ENCODE results near the gene CARMIL3.
A peak's percentile ranks its signal among the peaks of the same experiment; 100 is the strongest.
"Not testable (repeated sequence)": the region's sequence is repeated elsewhere in the genome, so short reads cannot be mapped to it uniquely, and the experiment has no call there.

The CARMIL3 gene

DNA sequence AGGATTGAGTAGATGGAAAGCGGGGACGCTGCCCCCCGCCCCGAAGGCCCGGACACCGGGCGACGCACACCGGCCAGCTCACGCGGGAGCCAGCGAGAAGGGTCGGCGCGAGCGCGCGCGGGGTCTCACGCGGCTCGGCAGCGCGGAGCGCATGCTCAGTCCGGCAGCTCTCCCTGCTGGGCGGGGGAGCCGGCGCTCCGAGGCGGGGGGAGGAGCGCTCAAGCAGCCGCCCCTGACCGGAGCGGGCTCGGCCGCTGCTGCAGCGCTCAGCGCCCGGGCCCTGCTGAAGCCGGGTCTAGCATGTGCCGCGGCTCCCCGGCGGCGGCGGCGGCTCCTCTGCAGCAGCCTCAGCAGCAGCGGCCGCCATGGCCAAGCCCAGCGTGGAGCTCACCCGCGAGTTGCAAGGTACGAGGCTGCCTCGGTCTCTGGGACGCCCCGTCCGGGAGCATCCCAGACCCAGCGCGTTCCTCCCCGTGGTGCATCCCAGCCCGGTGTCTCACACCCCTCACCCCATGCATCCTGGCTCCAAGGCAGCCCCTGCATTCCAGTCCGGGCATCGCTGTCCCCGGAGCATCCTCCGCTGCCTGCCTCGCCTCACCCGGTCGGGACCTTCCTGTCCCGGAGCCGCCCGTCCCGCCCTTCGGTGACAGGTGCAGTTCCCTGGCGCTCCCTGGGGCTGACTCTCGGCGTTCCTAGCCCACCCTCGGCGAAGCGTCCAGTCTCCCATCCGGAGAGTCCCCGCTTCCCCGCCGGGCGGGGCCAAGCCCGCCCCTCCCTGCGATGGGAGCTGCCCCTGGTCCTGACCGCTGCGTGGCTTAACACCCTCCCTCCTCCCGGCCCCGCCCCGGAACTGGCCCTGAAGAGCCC is at the start of gene CARMIL3:
Gene CARMIL3, plus strand, starts transcription at position 221 of the 867 bp plus-strand sequence. Its CDS starts 145 bp downstream, at position 366.
- no peak for DNase-seq (ENCODE audit: low read depth)

DNA sequence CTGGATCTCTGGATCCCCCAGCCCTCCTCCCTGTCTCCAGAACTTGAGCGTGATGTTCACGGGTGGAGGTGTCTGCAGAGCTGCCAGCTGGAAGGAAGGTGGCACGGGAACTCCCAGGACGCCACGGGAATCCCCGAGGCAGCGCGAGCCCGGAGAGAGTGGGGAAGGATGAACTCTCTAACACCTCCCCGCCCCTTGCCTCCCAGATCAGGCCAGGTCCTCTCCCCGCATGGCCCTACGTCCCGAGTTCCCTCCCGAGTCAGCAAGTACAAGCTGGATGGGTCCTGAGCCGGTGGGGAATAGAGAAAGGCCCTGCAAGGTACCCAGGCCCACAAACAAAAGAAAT is 45.4 kb upstream of the CARMIL3 start:
- not testable (repeated sequence) for DNase-seq (ENCODE audit: low read depth)

GRCh38 chr14:24006817-24007652 is 44.8 kb upstream of the CARMIL3 start:
- DNase-seq (ENCODE audit: low read depth): not testable (repeated sequence)

DNA sequence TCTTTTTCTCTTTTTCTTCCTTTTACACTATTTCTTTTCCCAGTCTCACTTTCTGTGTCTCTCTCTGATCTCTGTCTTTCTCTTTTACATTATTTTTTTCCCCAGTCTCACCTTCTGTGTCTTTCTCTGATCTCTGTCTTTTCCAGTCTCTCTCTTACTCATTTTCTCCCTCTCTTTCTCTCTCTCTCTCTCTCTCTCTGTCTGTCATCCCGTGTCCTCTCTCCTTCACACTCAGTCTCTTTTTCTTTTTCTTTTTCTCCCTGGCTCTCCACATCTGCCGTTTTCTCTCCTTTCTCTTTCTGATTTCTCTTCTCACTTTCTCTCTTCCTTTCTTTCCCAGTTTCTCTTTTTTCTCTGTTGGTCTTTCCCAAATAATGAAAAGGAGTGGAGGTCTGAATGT is 40.8 kb upstream of the CARMIL3 start:
- DNase-seq (ENCODE audit: low read depth): no peak

GRCh38 chr14:24012726-24013273 is 39.0 kb upstream of the CARMIL3 start:
- DNase-seq (ENCODE audit: low read depth): not testable (repeated sequence)

DNA sequence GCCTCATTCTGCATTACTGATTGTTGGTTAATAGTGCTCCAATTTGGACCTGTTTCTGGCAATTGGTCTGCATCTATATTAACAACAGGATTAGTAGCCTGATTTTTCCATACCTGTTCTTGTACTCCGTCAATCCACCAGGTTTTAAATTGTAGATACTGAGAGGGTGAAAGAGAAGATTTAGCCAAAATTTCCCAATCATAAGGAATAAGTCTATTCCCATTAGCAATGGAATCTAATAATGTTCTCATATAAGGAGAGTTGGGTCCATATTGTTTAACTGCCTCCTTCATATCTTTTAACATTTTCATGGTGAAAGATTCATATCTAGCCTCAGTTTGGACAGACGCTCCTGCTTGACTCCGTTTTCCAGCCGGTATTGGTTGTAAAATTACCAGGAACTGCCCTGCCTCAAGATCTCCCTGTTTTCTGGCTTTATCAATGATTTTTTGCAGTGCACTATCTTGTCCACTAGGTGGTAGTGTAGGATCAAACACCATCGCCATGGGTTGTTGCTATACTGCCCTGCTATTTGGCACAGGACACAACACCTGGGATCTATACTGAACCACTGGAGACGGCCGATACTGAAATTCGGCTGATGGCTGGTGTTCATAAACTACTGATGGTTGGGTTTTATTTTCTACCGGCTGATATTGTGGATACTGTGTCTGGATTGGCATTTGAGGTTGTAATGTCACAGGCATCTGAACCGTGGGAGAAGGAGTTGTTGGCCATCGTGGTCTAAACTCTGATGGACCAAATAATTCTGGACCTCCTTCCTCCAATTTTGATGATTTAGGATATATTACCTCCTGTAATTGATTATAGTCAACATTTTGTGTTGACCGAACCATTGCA is 37.9 kb upstream of the CARMIL3 start:
- peak; percentile 46 for DNase-seq (ENCODE audit: low read depth)

GRCh38 chr14:24015745-24016144 is 36.1 kb upstream of the CARMIL3 start:
- not testable (repeated sequence) for DNase-seq (ENCODE audit: low read depth)

- not testable (repeated sequence) for DNase-seq (ENCODE audit: low read depth)
These were observed 32.8 kb upstream of the CARMIL3 start for GRCh38 chr14:24018978-24019377.

- DNase-seq (ENCODE audit: low read depth): not testable (repeated sequence)
These were observed 31.9 kb upstream of the CARMIL3 start for GRCh38 chr14:24019944-24020343.

DNA sequence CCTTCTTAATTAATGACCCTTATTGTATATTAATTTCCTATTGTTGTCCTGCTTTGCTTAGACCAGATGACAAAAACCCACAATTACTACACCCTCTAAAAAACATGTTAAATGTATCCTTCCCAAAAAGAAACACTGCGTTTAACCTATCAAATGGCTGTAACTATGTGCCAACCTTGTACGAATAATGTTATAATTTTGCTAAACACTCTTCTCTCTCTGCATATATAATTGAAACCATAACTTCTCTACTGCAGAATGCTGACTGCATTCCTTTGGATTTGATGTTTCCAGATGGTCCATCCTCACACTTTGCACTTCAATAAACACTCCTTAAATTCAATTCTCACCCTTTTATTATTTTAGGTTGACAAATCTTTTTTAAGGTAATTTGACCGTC is 31.3 kb upstream of the CARMIL3 start:
- not testable (repeated sequence) for DNase-seq (ENCODE audit: low read depth)

DNA sequence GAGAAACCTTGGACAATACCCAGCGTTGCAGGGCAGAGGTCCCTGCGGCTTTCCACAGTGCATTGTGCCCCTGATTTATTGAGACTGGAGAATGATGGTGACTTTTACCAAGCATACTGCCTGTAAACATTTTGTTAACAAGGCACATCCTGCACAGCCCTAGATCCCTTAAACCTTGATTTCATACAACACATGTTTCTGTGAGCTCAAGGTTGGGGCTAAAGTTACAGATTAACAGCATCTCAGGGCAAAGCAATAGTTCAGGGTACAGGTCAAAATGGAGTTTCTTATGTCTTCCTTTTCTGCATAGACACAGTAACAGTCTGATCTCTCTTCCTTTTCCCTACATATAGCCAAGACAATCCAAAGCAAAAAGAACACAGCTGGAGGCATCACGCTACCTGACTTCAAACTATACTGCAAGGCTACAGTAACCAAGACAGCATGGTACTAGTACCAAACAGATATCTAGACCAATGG is 26.8 kb upstream of the CARMIL3 start:
- not testable (repeated sequence) for DNase-seq (ENCODE audit: low read depth)

GRCh38 chr14:24029687-24030086 is 22.1 kb upstream of the CARMIL3 start:
- not testable (repeated sequence) for DNase-seq (ENCODE audit: low read depth)

- DNase-seq (ENCODE audit: low read depth): not testable (repeated sequence)
These were observed 20.5 kb upstream of the CARMIL3 start for GRCh38 chr14:24031331-24031730.

DNA sequence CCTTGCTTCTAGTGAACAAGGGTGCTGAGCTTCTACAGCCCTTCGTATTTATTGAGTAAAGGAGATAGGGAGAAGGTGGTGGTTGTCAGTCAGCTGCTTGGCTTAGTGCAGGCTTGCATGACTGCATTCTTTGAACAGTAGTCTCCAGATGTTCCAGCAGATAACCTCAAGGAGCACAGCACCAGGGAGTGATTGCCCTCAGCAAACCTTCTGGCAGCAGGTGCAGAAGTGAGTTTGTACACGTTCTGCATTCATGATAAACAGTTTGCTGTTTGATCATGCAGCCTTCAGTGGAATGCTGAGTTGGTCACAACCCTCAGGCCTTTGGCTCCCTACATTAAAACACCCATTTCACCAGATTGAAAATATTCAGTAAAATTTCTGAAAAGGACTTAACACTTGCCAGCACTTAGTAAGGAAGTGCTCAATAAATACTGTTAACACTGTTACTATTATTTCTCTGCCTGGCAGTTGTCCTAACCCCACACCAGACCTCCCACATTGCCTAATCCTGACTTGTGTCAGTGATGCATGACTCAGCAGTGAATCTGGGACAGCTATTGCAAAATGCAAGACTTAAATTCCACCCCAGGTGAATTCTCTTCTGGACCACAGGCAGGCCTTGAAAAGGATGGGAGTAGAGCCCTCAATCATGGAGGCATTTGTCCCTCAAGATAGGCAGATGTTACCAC is 18.9 kb upstream of the CARMIL3 start:
- peak; percentile 68 for DNase-seq (ENCODE audit: low read depth)

GRCh38 chr14:24035769-24036168 is 16.0 kb upstream of the CARMIL3 start:
- not testable (repeated sequence) for DNase-seq (ENCODE audit: low read depth)

DNA sequence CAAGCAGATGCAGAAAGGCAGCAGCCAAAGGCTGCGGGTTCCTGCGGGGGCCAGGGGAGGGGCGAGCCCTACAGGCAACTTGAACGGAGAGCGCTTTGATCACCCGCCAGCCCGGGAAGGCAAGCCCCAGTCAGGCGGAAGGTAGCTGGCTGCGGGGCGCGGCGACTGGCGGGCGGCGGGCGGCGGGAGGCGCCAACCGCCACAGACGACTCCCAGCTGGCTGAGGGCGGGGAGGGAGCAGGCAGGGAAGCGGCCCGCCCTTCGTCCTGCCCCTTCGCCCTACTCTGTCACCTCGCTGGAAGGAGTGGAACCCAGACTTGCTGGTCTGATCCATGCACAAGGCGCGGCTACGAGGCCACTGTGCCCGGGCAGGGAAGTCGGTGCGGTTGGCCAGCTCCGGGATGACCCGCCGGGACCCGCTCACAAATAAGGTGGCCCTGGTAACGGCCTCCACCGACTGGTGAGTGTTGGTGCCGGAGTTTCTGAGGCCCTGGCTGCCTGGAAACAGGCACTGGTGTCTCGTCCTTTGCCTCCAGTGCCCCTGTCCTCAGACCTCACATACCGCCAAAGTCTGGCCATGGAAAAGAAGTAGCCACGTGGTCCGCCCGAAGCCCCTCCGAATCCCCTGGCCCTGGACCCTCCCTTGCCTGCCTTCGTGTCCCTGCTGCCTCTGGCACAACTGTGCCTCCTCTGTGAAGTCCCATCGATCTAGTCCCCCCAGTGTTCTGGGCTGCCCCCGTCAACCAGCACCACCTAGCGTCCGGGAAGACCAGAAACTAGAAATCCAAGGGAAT is 15.4 kb upstream of the CARMIL3 start:
- DNase-seq (ENCODE audit: low read depth): no peak

GRCh38 chr14:24036963-24037657 is 14.7 kb upstream of the CARMIL3 start:
- DNase-seq (ENCODE audit: low read depth): not testable (repeated sequence)

GRCh38 chr14:24037658-24038037 is 14.2 kb upstream of the CARMIL3 start:
- DNase-seq (ENCODE audit: low read depth): no peak

GRCh38 chr14:24038686-24039085 is 13.1 kb upstream of the CARMIL3 start:
- no peak for DNase-seq (ENCODE audit: low read depth)

Measured in GM04504 (cell line).